B cell (primary cell): ENCODE data around the gene NT5DC3. TPM values are rescaled to one million over a fixed set of nuclear protein-coding genes. Genes with fewer than 3 reads are reported as not detected.

Source experiments
- ATAC-seq: fragments of 200-7000 bp; cut with Tn5 transposase; one replicate; pipeline ENCODE4 v1.10.0; 2021; ENCODE audit warnings: low read depth, mild to moderate bottlenecking, moderate number of reproducible peaks, moderate library complexity
- CTCF ChIA-PET: fragments of 350-600 bp; sonication (Branson Sonifier 250); formaldehyde crosslinking; loops from one replicate; lab custom pipeline; 2021; ENCODE audit warnings: antibody characterized with exemption, inconsistent platforms; lab: Charles Lee
- POLR2A ChIA-PET: fragments of 350-600 bp; sonication (Branson Sonifier 250); formaldehyde crosslinking; loops from one replicate; lab custom pipeline; 2021; ENCODE audit warnings: antibody characterized with exemption; lab: Charles Lee
- DNase-seq: peaks from one replicate; pipeline ENCODE4 v3.0.0; 2013
- H2AFZ ChIP-seq: 2 replicates; pipeline ENCODE4 v1.6.1; 2012; ENCODE audit warnings: mild to moderate bottlenecking, low read depth, low read length; ENCODE audit not compliant: insufficient read depth, poor library complexity, severe bottlenecking
- H3K27ac ChIP-seq, 2 donors: 1 replicate in 1 of 2; 2 replicates in 1 of 2; pipeline ENCODE4 v1.5.1; 2012 to 2013; ENCODE audit warnings: low read length in 2 of 2, mild to moderate bottlenecking in 2 of 2, moderate library complexity in 1 of 2
- H3K27me3 ChIP-seq, 4 experiments: fragments of 200-600 bp in 1 of 4; sonication (generic) in 1 of 4; replicated peaks in 1 of 4; 1 replicate in 2 of 4; 2 replicates in 2 of 4; pipeline versions ENCODE4 v1.6.1 to v1.7.0; 2013 to 2016; ENCODE audit warnings: low read length in 3 of 4, mild to moderate bottlenecking in 2 of 4, mixed read lengths in 1 of 4, moderate library complexity in 1 of 4; ENCODE audit not compliant: insufficient read depth in 4 of 4, control insufficient read depth in 3 of 4; ENCODE audit errors: control extremely low read depth in 1 of 4
- H3K36me3 ChIP-seq, 2 experiments: replicated peaks in 1 of 2; 1 replicate in 1 of 2; 2 replicates in 1 of 2; pipeline versions ENCODE4 v1.6.1 to v1.7.1; 2013; ENCODE audit warnings: low read length in 1 of 2; ENCODE audit not compliant: insufficient read depth in 2 of 2, control insufficient read depth in 1 of 2; ENCODE audit errors: control extremely low read depth in 1 of 2, extremely low read depth in 1 of 2
- H3K4me1 ChIP-seq, 2 donors: fragments of 200-600 bp in 1 of 2; sonication (generic) in 1 of 2; 1 replicate in 1 of 2; 2 replicates in 1 of 2; pipeline versions ENCODE4 v1.5.1 to v1.6.1; 2013 to 2017; ENCODE audit warnings: low read length in 2 of 2; ENCODE audit not compliant: control insufficient read depth in 2 of 2, insufficient read depth in 2 of 2
- H3K4me2 ChIP-seq: replicated peaks from 2 replicates; pipeline ENCODE3; 2012; ENCODE audit warnings: mild to moderate bottlenecking, low read depth, low read length; ENCODE audit not compliant: poor library complexity, severe bottlenecking
- H3K4me3 ChIP-seq, 5 experiments: fragments of 200-600 bp in 1 of 5; sonication (generic) in 1 of 5; 1 replicate in 3 of 5; 2 replicates in 2 of 5; pipeline versions ENCODE4 v1.5.1 to v1.7.0; 2011 to 2016; ENCODE audit warnings: low read length in 4 of 5, mild to moderate bottlenecking in 4 of 5, low read depth in 2 of 5, control low read depth in 1 of 5, moderate library complexity in 1 of 5; ENCODE audit not compliant: insufficient read depth in 1 of 5; ENCODE audit errors: control extremely low read depth in 1 of 5, extremely low read depth in 1 of 5
- H3K79me2 ChIP-seq: fragments of 200-600 bp; sonication (generic); one replicate; pipeline ENCODE4 v1.6.0; 2016; ENCODE audit warnings: low read length; ENCODE audit not compliant: control insufficient read depth, insufficient read depth
- H3K9ac ChIP-seq: fragments of 200-600 bp; sonication (generic); 2 replicates; pipeline ENCODE4 v1.6.1; 2017; ENCODE audit warnings: mild to moderate bottlenecking, low read length, moderate library complexity
- H3K9me3 ChIP-seq, 3 donors: one replicate each; pipeline versions ENCODE4 v1.6.1 to v1.7.1; 2013; ENCODE audit warnings: low read length in 2 of 3; ENCODE audit not compliant: control insufficient read depth in 2 of 3, insufficient read depth in 1 of 3; ENCODE audit errors: control extremely low read depth in 1 of 3
- H4K20me1 ChIP-seq: 2 replicates; pipeline ENCODE4 v1.6.0; 2012; ENCODE audit warnings: mild to moderate bottlenecking, low read length; ENCODE audit not compliant: insufficient read depth, control insufficient read depth, poor library complexity, severe bottlenecking
- H3K27ac Mint-ChIP-seq: one replicate; pipeline ENCODE4 v1.8.0; 2021; ENCODE audit warnings: mixed read lengths
- H3K27me3 Mint-ChIP-seq: one replicate; pipeline ENCODE4 v1.8.0; 2021; ENCODE audit warnings: mixed read lengths
- H3K4me1 Mint-ChIP-seq: one replicate; pipeline ENCODE4 v1.8.0; 2021; ENCODE audit warnings: mixed read lengths
- H3K4me3 Mint-ChIP-seq: one replicate; pipeline ENCODE4 v1.8.0; 2021; ENCODE audit warnings: mixed read lengths
- H3K9me3 Mint-ChIP-seq: one replicate; pipeline ENCODE4 v1.8.0; 2022; ENCODE audit warnings: mixed read lengths; ENCODE audit not compliant: insufficient read depth
- EZH2 ChIP-seq: IDR thresholded peaks from 2 replicates; pipeline ENCODE4 v1.6.1; 2012; ENCODE audit warnings: borderline replicate concordance, low read depth, mild to moderate bottlenecking, moderate library complexity, low read length; ENCODE audit not compliant: insufficient read depth, poor library complexity, severe bottlenecking
- WGBS: methylation state at CpG from one replicate; pipeline ENCODE4 v1.1.5; 2013; ENCODE audit warnings: missing lambda C conversion rate; ENCODE audit not compliant: insufficient coverage; 5-methylcytosine and 5-hydroxymethylcytosine counted together
- intact Hi-C: fragments of 100-400 bp; cut with micrococcal nuclease; formaldehyde crosslinking; loops from one replicate; pipeline ENCODE4 v1.10.0; 2022
- polyA plus RNA-seq: library from polyadenylated mRNA; depleted of rRNA; stranded (reverse); fragments of >200 nt; gene quantifications from 2 replicates; pipeline ENCODE4 v1.2.3, GENCODE V29; 2012
- total RNA-seq, 2 donors: library from RNA; stranded (reverse); fragments of 120-200 nt in 1 of 2; gene quantifications; 1 replicate in 1 of 2; 2 replicates in 1 of 2; pipeline versions ENCODE4 v1.2.3 to v1.2.4, GENCODE V29; 2013 to 2022
- TF ChIP-seq, protein P1 (sequence below): fragments of 200-600 bp; IDR thresholded peaks from one replicate; pipeline ENCODE4 v1.8.0; 2022; ENCODE audit warnings: antibody characterized with exemption, mild to moderate bottlenecking

Gene NT5DC3
- total and polyA plus RNA-seq, 2 donors (not counting 1 experiment from before 2014, with no cell fraction given), result 4.4 to 10.6 TPM

DNA sequence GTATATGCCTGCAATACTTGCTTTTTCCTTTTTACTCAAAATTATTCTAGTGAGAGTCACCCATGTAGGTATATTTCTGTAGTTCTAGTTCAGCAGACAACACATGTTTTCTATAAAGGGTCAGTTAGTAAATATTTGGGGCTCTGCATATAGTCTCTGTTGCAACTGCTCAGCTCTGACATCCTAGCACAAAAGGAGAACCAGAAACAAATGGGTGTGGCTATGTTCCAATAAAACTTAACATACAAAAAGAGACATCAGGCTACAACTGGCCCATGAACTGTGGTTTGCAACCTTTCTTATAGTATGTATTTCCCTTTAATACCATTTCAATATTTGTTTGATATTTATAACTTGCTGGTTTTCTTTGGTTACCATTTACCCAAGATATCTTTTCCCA is 11.9 kb downstream of the NT5DC3 start:
- H3K4me1 ChIP-seq, result peaks cover 20 to 31% of the 10 kb centered on the region in 2 donors
- Mint-ChIP-seq H3K27ac (no peak overlapping the region), H3K27me3 (no peaks in the 10 kb centered on the region), H3K9me3 (no peaks in the 10 kb centered on the region), H3K4me3 (no peak overlapping the region), H3K4me1 (peaks cover 46% of the 10 kb centered on the region)
- no peaks in the 10 kb centered on the region for H4K20me1 ChIP-seq
- peaks cover 26% of the 10 kb centered on the region for H3K79me2 ChIP-seq
- intact Hi-C loops, result no loop called here
- POLR2A ChIA-PET, result no interaction called here
- H3K27me3 ChIP-seq, result no peaks in the 10 kb centered on the region
- ATAC-seq (peak; percentile 32), DNase-seq (peak; percentile 18)
- H3K9me3 ChIP-seq, result no peaks in the 10 kb centered on the region
- H2AFZ ChIP-seq, result no peak overlapping the region
- CTCF ChIA-PET, result no interaction called here
- H3K4me2 ChIP-seq, result no peak overlapping the region
- H3K9ac ChIP-seq, result no peak overlapping the region
- TF ChIP-seq EZH2, result no peak
- TF ChIP-seq, protein P1, sequence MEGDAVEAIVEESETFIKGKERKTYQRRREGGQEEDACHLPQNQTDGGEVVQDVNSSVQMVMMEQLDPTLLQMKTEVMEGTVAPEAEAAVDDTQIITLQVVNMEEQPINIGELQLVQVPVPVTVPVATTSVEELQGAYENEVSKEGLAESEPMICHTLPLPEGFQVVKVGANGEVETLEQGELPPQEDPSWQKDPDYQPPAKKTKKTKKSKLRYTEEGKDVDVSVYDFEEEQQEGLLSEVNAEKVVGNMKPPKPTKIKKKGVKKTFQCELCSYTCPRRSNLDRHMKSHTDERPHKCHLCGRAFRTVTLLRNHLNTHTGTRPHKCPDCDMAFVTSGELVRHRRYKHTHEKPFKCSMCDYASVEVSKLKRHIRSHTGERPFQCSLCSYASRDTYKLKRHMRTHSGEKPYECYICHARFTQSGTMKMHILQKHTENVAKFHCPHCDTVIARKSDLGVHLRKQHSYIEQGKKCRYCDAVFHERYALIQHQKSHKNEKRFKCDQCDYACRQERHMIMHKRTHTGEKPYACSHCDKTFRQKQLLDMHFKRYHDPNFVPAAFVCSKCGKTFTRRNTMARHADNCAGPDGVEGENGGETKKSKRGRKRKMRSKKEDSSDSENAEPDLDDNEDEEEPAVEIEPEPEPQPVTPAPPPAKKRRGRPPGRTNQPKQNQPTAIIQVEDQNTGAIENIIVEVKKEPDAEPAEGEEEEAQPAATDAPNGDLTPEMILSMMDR, result no peak
- no peak overlapping the region for H3K4me3 ChIP-seq
- H3K36me3 ChIP-seq, result no peaks in the 10 kb centered on the region
- H3K27ac ChIP-seq, result no peak overlapping the region

DNA sequence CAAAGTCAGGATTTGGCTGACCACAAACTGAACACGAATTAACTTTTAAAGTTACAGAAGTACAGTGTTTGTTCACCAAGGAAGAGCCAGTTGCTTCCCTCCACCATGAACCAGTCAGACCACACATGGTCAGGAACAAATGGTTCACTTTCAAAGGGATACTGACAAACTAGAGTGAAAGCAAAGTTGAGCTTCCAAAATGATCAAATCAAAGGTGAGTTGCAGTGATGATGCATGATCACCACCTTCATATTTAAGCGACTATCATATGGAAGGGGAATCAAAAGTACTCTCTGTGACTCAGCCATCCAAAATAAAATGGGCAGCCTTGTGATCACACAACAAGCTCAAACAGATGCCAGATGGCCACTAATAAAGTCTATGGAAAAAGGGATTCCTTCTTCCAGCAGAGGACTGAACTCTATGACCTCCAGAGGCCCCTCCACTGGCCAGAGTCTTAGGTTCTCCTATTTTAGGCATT is 13.1 kb downstream of the NT5DC3 start:
- H3K27me3 Mint-ChIP-seq, result no peaks in the 10 kb centered on the region
- H3K9ac ChIP-seq, result no peak overlapping the region
- no peaks in the 10 kb centered on the region for H3K9me3 Mint-ChIP-seq
- no peak for ATAC-seq
- 20% methylated on average over 1 of the region's 2 CpGs for WGBS
- H3K27ac Mint-ChIP-seq, result no peak overlapping the region
- no peak for TF ChIP-seq EZH2
- TF ChIP-seq, protein P1, result no peak
- ChIA-PET POLR2A (interaction anchor here (0.9 kb wide), 1 partner anchor 12 kb away, joined by 3 read pairs; no protein-coding TSS in a partner anchor), CTCF (interaction anchor here (0.9 kb wide), 1 partner anchor 12 kb away, joined by 3 read pairs; no protein-coding TSS in a partner anchor)
- intact Hi-C loops, result no loop called here
- no peaks in the 10 kb centered on the region for H3K36me3 ChIP-seq
- no peak overlapping the region for H3K4me2 ChIP-seq
- DNase-seq, result no peak
- peaks cover 39% of the 10 kb centered on the region for H3K4me1 Mint-ChIP-seq
- H3K4me1 ChIP-seq, result peaks cover 19 to 29% of the 10 kb centered on the region in 2 donors
- no peak overlapping the region for H3K4me3 Mint-ChIP-seq
- peaks cover 15% of the 10 kb centered on the region for H3K79me2 ChIP-seq
- no peak overlapping the region for H3K4me3 ChIP-seq
- H4K20me1 ChIP-seq, result no peaks in the 10 kb centered on the region
- H3K9me3 ChIP-seq, result no peaks in the 10 kb centered on the region
- H3K27ac ChIP-seq, result no peak overlapping the region
- H3K27me3 ChIP-seq, result no peaks in the 10 kb centered on the region
- no peak overlapping the region for H2AFZ ChIP-seq
